GM23338 (cell line): Measurements from ENCODE around the gene CDC34. TPM values are rescaled to one million over a fixed set of nuclear protein-coding genes. Genes with fewer than 3 reads are reported as not detected.

Source experiments
- ATAC-seq: fragments of 200-7000 bp; cut with Tn5 transposase; 3 replicates; pipeline ENCODE4 v1.9.1; 2020
- DNase-seq: peaks from one replicate; pipeline ENCODE4 v3.0.0-alpha.2; 2015; ENCODE audit warnings: low spot score
- H2AFZ ChIP-seq: fragments of 200-600 bp; sonication (generic); 2 replicates; pipeline ENCODE4 v1.8.0; 2016; ENCODE audit warnings: antibody characterized with exemption, mild to moderate bottlenecking, moderate library complexity
- H3F3A ChIP-seq: fragments of 200-600 bp; sonication (generic); replicated peaks from 2 replicates; pipeline ENCODE4 v1.8.0; 2017; ENCODE audit warnings: antibody characterized with exemption, mixed run types, low read depth
- H3K27ac ChIP-seq: fragments of 200-600 bp; sonication (generic); 2 replicates; pipeline ENCODE4 v1.6.1; 2016; ENCODE audit warnings: low read depth
- H3K27me3 ChIP-seq: fragments of 200-600 bp; sonication (generic); 2 replicates; pipeline ENCODE4 v1.8.0; 2016; ENCODE audit warnings: mild to moderate bottlenecking, mixed run types, moderate library complexity; ENCODE audit not compliant: insufficient read depth
- H3K36me3 ChIP-seq: fragments of 200-600 bp; sonication (generic); 2 replicates; pipeline ENCODE4 v1.8.0; 2016; ENCODE audit warnings: mild to moderate bottlenecking; ENCODE audit not compliant: insufficient read depth
- H3K4me1 ChIP-seq: fragments of 200-600 bp; sonication (generic); 2 replicates; pipeline ENCODE4 v1.8.0; 2016; ENCODE audit warnings: mild to moderate bottlenecking, moderate library complexity; ENCODE audit not compliant: insufficient read depth
- H3K4me2 ChIP-seq: fragments of 200-600 bp; sonication (generic); 2 replicates; pipeline ENCODE4 v1.7.1; 2017; ENCODE audit warnings: mixed run types
- H3K4me3 ChIP-seq: fragments of 200-600 bp; sonication (generic); 2 replicates; pipeline ENCODE4 v1.6.1; 2016; ENCODE audit warnings: mixed run types
- H3K79me2 ChIP-seq: fragments of 200-600 bp; sonication (generic); replicated peaks from 2 replicates; pipeline ENCODE4 v1.8.0; 2017; ENCODE audit warnings: mild to moderate bottlenecking; ENCODE audit not compliant: insufficient read depth
- H3K9me2 ChIP-seq: fragments of 200-600 bp; sonication (generic); 2 replicates; pipeline ENCODE4 v1.8.0; 2017; ENCODE audit not compliant: insufficient read depth
- H4K20me1 ChIP-seq: fragments of 200-600 bp; sonication (generic); replicated peaks from 2 replicates; pipeline ENCODE4 v1.8.0; 2017; ENCODE audit warnings: mild to moderate bottlenecking; ENCODE audit not compliant: insufficient read depth
- H3K27ac Mint-ChIP-seq: 2 replicates; pipeline ENCODE4 v1.8.0; 2020; ENCODE audit warnings: inconsistent platforms, mild to moderate bottlenecking, moderate library complexity, mixed read lengths
- H3K27me3 Mint-ChIP-seq: 3 replicates; pipeline ENCODE4 v1.8.0; 2022; ENCODE audit warnings: low read depth, mild to moderate bottlenecking, moderate library complexity, mixed read lengths, inconsistent platforms; ENCODE audit not compliant: insufficient read depth, poor library complexity
- H3K36me3 Mint-ChIP-seq: 3 replicates; pipeline ENCODE4 v1.8.0; 2021; ENCODE audit warnings: low read depth, mild to moderate bottlenecking, inconsistent platforms, moderate library complexity, mixed read lengths
- H3K4me1 Mint-ChIP-seq: 3 replicates; pipeline ENCODE4 v1.8.0; 2020; ENCODE audit warnings: mild to moderate bottlenecking, inconsistent platforms, mixed read lengths
- H3K4me3 Mint-ChIP-seq: 3 replicates; pipeline ENCODE4 v1.8.0; 2021; ENCODE audit warnings: moderate library complexity, mild to moderate bottlenecking, inconsistent platforms, mixed read lengths
- H3K9me3 Mint-ChIP-seq: 3 replicates; pipeline ENCODE4 v1.8.0; 2020; ENCODE audit warnings: moderate library complexity, mild to moderate bottlenecking, inconsistent platforms, mixed read lengths
- CREB1 ChIP-seq: fragments of 250-450 bp; sonication (Bioruptor Pico); IDR thresholded peaks from 2 replicates; pipeline ENCODE4 v1.5.0; 2020; ENCODE audit warnings: low read depth, mild to moderate bottlenecking, moderate library complexity
- CTCF ChIP-seq, 2 experiments: fragments of 200-600 bp in 1 of 2; sonication (generic) in 1 of 2; conservative IDR thresholded peaks; 2 replicates each; pipeline versions ENCODE4 v1.5.1 to v1.6.1; 2016 to 2017; ENCODE audit warnings: antibody characterized with exemption in 2 of 2, low read depth in 2 of 2, mild to moderate bottlenecking in 2 of 2, moderate library complexity in 1 of 2
- ETS1 ChIP-seq: IDR thresholded peaks from 2 replicates; pipeline ENCODE4 v1.6.1; 2016; ENCODE audit warnings: antibody characterized with exemption
- EZH2 ChIP-seq: fragments of 200-600 bp; sonication (generic); IDR thresholded peaks from one replicate; pipeline ENCODE4 v1.8.0; 2017; ENCODE audit warnings: antibody characterized with exemption, mild to moderate bottlenecking, low read depth; ENCODE audit not compliant: unreplicated experiment
- EZH2phosphoT487 ChIP-seq: fragments of 200-600 bp; sonication (generic); IDR thresholded peaks from one replicate; pipeline ENCODE4 v1.8.1; 2018; ENCODE audit warnings: antibody characterized with exemption; ENCODE audit not compliant: unreplicated experiment
- JUNB ChIP-seq: IDR thresholded peaks from one replicate; pipeline ENCODE4 v1.6.1; 2016; ENCODE audit warnings: antibody characterized with exemption; ENCODE audit not compliant: unreplicated experiment
- NANOG ChIP-seq: IDR thresholded peaks from 2 replicates; pipeline ENCODE4 v1.6.1; 2016; ENCODE audit warnings: antibody characterized with exemption, borderline replicate concordance
- POLR2AphosphoS5 ChIP-seq: IDR thresholded peaks from 2 replicates; pipeline ENCODE4 v1.6.1; 2016; ENCODE audit warnings: antibody characterized with exemption, low read depth
- REST ChIP-seq: IDR thresholded peaks from one replicate; pipeline ENCODE4 v1.6.1; 2018; ENCODE audit warnings: antibody characterized with exemption; ENCODE audit not compliant: unreplicated experiment
- STAT1 ChIP-seq: IDR thresholded peaks from one replicate; pipeline ENCODE4 v1.6.1; 2016; ENCODE audit warnings: antibody characterized with exemption; ENCODE audit not compliant: unreplicated experiment
- ZNF114 ChIP-seq: fragments of 250-450 bp; sonication (Bioruptor Pico); IDR thresholded peaks from 2 replicates; pipeline ENCODE4 v1.5.0; 2020; ENCODE audit warnings: mild to moderate bottlenecking, moderate library complexity
- ZNF331 ChIP-seq: fragments of 250-450 bp; sonication (Bioruptor Pico); IDR thresholded peaks from 2 replicates; pipeline ENCODE4 v1.5.0; 2020; ENCODE audit warnings: low read depth, mild to moderate bottlenecking, moderate library complexity
- ZNF462 ChIP-seq: fragments of 250-450 bp; sonication (Bioruptor Pico); IDR thresholded peaks from 2 replicates; pipeline ENCODE4 v1.5.0; 2020; ENCODE audit warnings: mild to moderate bottlenecking, moderate library complexity
- polyA plus RNA-seq: library from polyadenylated mRNA; unstranded; fragments of >200 nt; fragmentation: Nextera tagmentation; extraction: Ambion mirVana; gene quantifications from 2 replicates; pipeline ENCODE4 v1.2.1, GENCODE V29; 2016
- total RNA-seq: library from RNA; depleted of rRNA; stranded (reverse); fragments of >200 nt; shearing (Covaris generic); gene quantifications from 2 replicates; pipeline ENCODE4 v1.2.3, GENCODE V29; 2014

CDC34 gene
- total and polyA plus RNA-seq, 2 experiments from 2014 or later, result 114 to 148 TPM

- Mint-ChIP-seq H3K9me3 (no peaks in the 10 kb centered on the region; the same call in 2 of the 3 replicates), H3K27ac (no peak overlapping the region), H3K4me1 (no peaks in the 10 kb centered on the region), H3K36me3 (peaks cover 24% of the 10 kb centered on the region), H3K4me3 (no peak overlapping the region), H3K27me3 (peaks cover 1% of the 10 kb centered on the region)
- ATAC-seq, result no peak
- Histone ChIP-seq H3K4me2 (no peak overlapping the region), H3K4me3 (no peak overlapping the region), H3K27ac (no peak overlapping the region), H3F3A (0 out of 2 replicates have a peak, but pooled peaks cover 9% of the 10 kb centered on the region), H3K27me3 (no peaks in the 10 kb centered on the region), H4K20me1 (no peaks in the 10 kb centered on the region; the same call in none of the 2 replicates), H3K9me2 (no peaks in the 10 kb centered on the region), H3K79me2 (no peaks in the 10 kb centered on the region; the same call in 1 of the 2 replicates), H2AFZ (no peak overlapping the region), H3K4me1 (no peaks in the 10 kb centered on the region), H3K36me3 (no peaks in the 10 kb centered on the region; the same call in 1 of the 2 replicates)
- TF ChIP-seq ZNF331 (CRISPR knock-in tag), result no peak
- no peak for TF ChIP-seq CREB1 (CRISPR knock-in tag)
- no peak for TF ChIP-seq ETS1
- TF ChIP-seq CTCF (conservative IDR thresholded peaks at IDR 0.05; ENCODE audit: low read depth in 2 of 2), result no peak
- TF ChIP-seq NANOG, result no peak
- TF ChIP-seq POLR2AphosphoS5, result no peak
- TF ChIP-seq ZNF114 (CRISPR knock-in tag), result no peak
- no peak for TF ChIP-seq REST
- no peak for TF ChIP-seq EZH2
- TF ChIP-seq EZH2phosphoT487, result no peak
- no peak for TF ChIP-seq JUNB
- TF ChIP-seq STAT1, result no peak
- no peak for TF ChIP-seq ZNF462 (CRISPR knock-in tag)
- no peak for DNase-seq
Observed at GRCh38 chr19:540867-541637, 9.5 kb downstream of the CDC34 start.
